Mesendoderm (in vitro differentiated cells): Measurements from ENCODE around the gene PRSS23.

ENCODE experiments used
- DNase-seq: peaks from one replicate; pipeline ENCODE4 v3.0.0; 2013
- H2AK5ac ChIP-seq: 2 replicates; pipeline ENCODE4 v1.6.1; 2013; ENCODE audit warnings: low read length, inconsistent platforms
- H2BK120ac ChIP-seq: 2 replicates; pipeline ENCODE4 v1.6.1; 2013; ENCODE audit warnings: low read depth, mild to moderate bottlenecking, low read length, moderate library complexity, mixed read lengths
- H2BK15ac ChIP-seq: replicated peaks from 2 replicates; pipeline ENCODE4 v1.6.1; 2013; ENCODE audit warnings: low read depth, mild to moderate bottlenecking, moderate library complexity
- H2BK5ac ChIP-seq: 2 replicates; pipeline ENCODE4 v1.6.1; 2013; ENCODE audit warnings: low read length, inconsistent platforms
- H3K18ac ChIP-seq: 2 replicates; pipeline ENCODE4 v1.6.1; 2013; ENCODE audit warnings: mild to moderate bottlenecking, low read length, mixed read lengths
- H3K23ac ChIP-seq: one replicate; pipeline ENCODE4 v1.6.1; 2013; ENCODE audit warnings: low read length
- H3K27ac ChIP-seq: 2 replicates; pipeline ENCODE4 v1.5.1; 2013; ENCODE audit warnings: low read depth, mild to moderate bottlenecking, inconsistent platforms, low read length, moderate library complexity
- H3K27me3 ChIP-seq: 2 replicates; pipeline ENCODE4 v1.6.1; 2013; ENCODE audit warnings: low read length, control low read depth, mild to moderate bottlenecking, inconsistent platforms; ENCODE audit not compliant: insufficient read depth, poor library complexity
- H3K36me3 ChIP-seq: 2 replicates; pipeline ENCODE4 v1.6.1; 2013; ENCODE audit warnings: low read length, inconsistent platforms; ENCODE audit not compliant: control insufficient read depth, insufficient read depth
- H3K4ac ChIP-seq: one replicate; pipeline ENCODE4 v1.6.1; 2013; ENCODE audit warnings: low read depth, mild to moderate bottlenecking, low read length, moderate library complexity
- H3K4me1 ChIP-seq: 2 replicates; pipeline ENCODE4 v1.6.1; 2013; ENCODE audit warnings: low read depth, low read length, inconsistent platforms; ENCODE audit not compliant: control insufficient read depth
- H3K4me2 ChIP-seq: 2 replicates; pipeline ENCODE4 v1.6.1; 2013; ENCODE audit warnings: low read length
- H3K4me3 ChIP-seq: 2 replicates; pipeline ENCODE4 v1.5.1; 2013; ENCODE audit warnings: mild to moderate bottlenecking, low read length
- H3K56ac ChIP-seq: one replicate; pipeline ENCODE4 v1.6.1; 2013; ENCODE audit warnings: low read length
- H3K79me1 ChIP-seq: 2 replicates; pipeline ENCODE4 v1.6.1; 2013; ENCODE audit warnings: low read length, inconsistent platforms
- H3K79me2 ChIP-seq: 2 replicates; pipeline ENCODE4 v1.6.1; 2013; ENCODE audit warnings: mild to moderate bottlenecking, low read length; ENCODE audit not compliant: control insufficient read depth, insufficient read depth
- H3K9ac ChIP-seq: 2 replicates; pipeline ENCODE4 v1.6.1; 2013; ENCODE audit warnings: low read length, inconsistent platforms
- H4K5ac ChIP-seq: one replicate; pipeline ENCODE4 v1.6.1; 2013; ENCODE audit warnings: low read length
- H4K8ac ChIP-seq: one replicate; pipeline ENCODE4 v1.6.1; 2013; ENCODE audit warnings: low read depth, mild to moderate bottlenecking, control low read depth, low read length, moderate library complexity
- WGBS: extraction: QIAGEN DNeasy Blood & Tissue Kit; methylation state at CpG from one replicate; pipeline ENCODE4 v1.1.7; 2013; ENCODE audit warnings: low lambda C conversion rate, missing lambda C conversion rate; ENCODE audit not compliant: insufficient coverage; ENCODE audit errors: extremely low coverage; 5-methylcytosine and 5-hydroxymethylcytosine counted together

PRSS23 gene

GRCh38 chr11:86790867-86791849, 9.2 kb upstream of the PRSS23 start:
- Histone ChIP-seq H3K9ac (no peak overlapping the region), H3K4me1 (no peaks in the 10 kb centered on the region), H2AK5ac (no peak overlapping the region), H2BK120ac (no peak overlapping the region), H3K27me3 (no peaks in the 10 kb centered on the region), H2BK5ac (no peak overlapping the region), H3K36me3 (no peaks in the 10 kb centered on the region), H3K18ac (no peak overlapping the region), H4K8ac (no peak overlapping the region), H3K4ac (no peak overlapping the region), H3K56ac (no peak overlapping the region), H2BK15ac (no peak overlapping the region), H3K4me3 (no peak overlapping the region), H3K27ac (no peak overlapping the region), H3K4me2 (no peak overlapping the region), H3K23ac (no peak overlapping the region), H4K5ac (no peak overlapping the region), H3K79me1 (no peaks in the 10 kb centered on the region), H3K79me2 (no peaks in the 10 kb centered on the region)
- no CpG with 5 or more reads among the region's 5 CpGs for WGBS
- no peak for DNase-seq

GRCh38 chr11:86792150-86792549, 8.2 kb upstream of the PRSS23 start:
- no peak overlapping the region for H3K4me2 ChIP-seq
- H2BK5ac ChIP-seq: no peak overlapping the region
- H3K9ac ChIP-seq: no peak overlapping the region
- no peak overlapping the region for H3K4ac ChIP-seq
- no peaks in the 10 kb centered on the region for H3K36me3 ChIP-seq
- H3K27me3 ChIP-seq: no peaks in the 10 kb centered on the region
- WGBS: no CpG with 5 or more reads among the region's 3 CpGs
- H3K18ac ChIP-seq: no peak overlapping the region
- DNase-seq: no peak
- peak overlapping the region; percentile 49 for H3K23ac ChIP-seq
- no peak overlapping the region for H3K27ac ChIP-seq
- H2BK15ac ChIP-seq: no peak overlapping the region
- H3K56ac ChIP-seq: no peak overlapping the region
- no peaks in the 10 kb centered on the region for H3K79me1 ChIP-seq
- H3K4me1 ChIP-seq: no peaks in the 10 kb centered on the region
- no peak overlapping the region for H2BK120ac ChIP-seq
- H3K4me3 ChIP-seq: no peak overlapping the region
- no peaks in the 10 kb centered on the region for H3K79me2 ChIP-seq
- H2AK5ac ChIP-seq: no peak overlapping the region
- no peak overlapping the region for H4K8ac ChIP-seq
- no peak overlapping the region for H4K5ac ChIP-seq

GRCh38 chr11:86793307-86793706, 7.0 kb upstream of the PRSS23 start:
- Histone ChIP-seq H3K27ac (no peak overlapping the region), H3K4me3 (no peak overlapping the region), H2BK15ac (no peak overlapping the region), H3K56ac (no peak overlapping the region), H3K9ac (no peak overlapping the region), H3K18ac (no peak overlapping the region), H3K27me3 (no peaks in the 10 kb centered on the region), H2BK5ac (no peak overlapping the region), H3K4ac (no peak overlapping the region), H3K36me3 (no peaks in the 10 kb centered on the region), H4K8ac (no peak overlapping the region), H3K79me1 (no peaks in the 10 kb centered on the region), H4K5ac (no peak overlapping the region), H3K4me2 (no peak overlapping the region), H3K4me1 (no peaks in the 10 kb centered on the region), H3K23ac (no peak overlapping the region), H2AK5ac (no peak overlapping the region), H3K79me2 (no peaks in the 10 kb centered on the region), H2BK120ac (no peak overlapping the region)
- WGBS: no CpG with 5 or more reads among the region's 1 CpG
- DNase-seq: no peak

- Histone ChIP-seq H3K27ac (no peak overlapping the region), H3K4me1 (peaks cover 3% of the 10 kb centered on the region), H2BK5ac (no peak overlapping the region), H2BK120ac (no peak overlapping the region), H3K23ac (no peak overlapping the region), H3K9ac (no peak overlapping the region), H3K4ac (no peak overlapping the region), H3K79me1 (no peaks in the 10 kb centered on the region), H3K18ac (no peak overlapping the region), H3K56ac (no peak overlapping the region), H3K27me3 (no peaks in the 10 kb centered on the region), H3K79me2 (no peaks in the 10 kb centered on the region), H4K5ac (no peak overlapping the region), H3K4me2 (no peak overlapping the region), H2BK15ac (no peak overlapping the region), H2AK5ac (no peak overlapping the region), H3K4me3 (no peak overlapping the region), H4K8ac (no peak overlapping the region), H3K36me3 (no peaks in the 10 kb centered on the region)
- DNase-seq: no peak
- WGBS: no CpG with 5 or more reads among the region's 2 CpGs
Observed at GRCh38 chr11:86795511-86795910, 4.8 kb upstream of the PRSS23 start.

- H4K5ac ChIP-seq: no peak overlapping the region
- H2BK5ac ChIP-seq: no peak overlapping the region
- H3K4me3 ChIP-seq: no peak overlapping the region
- no peak overlapping the region for H3K9ac ChIP-seq
- H3K23ac ChIP-seq: no peak overlapping the region
- no peak overlapping the region for H4K8ac ChIP-seq
- H2BK15ac ChIP-seq: no peak overlapping the region
- no peak overlapping the region for H2AK5ac ChIP-seq
- H3K79me1 ChIP-seq: no peaks in the 10 kb centered on the region
- H3K4me1 ChIP-seq: peaks cover 3% of the 10 kb centered on the region
- no peak overlapping the region for H3K27ac ChIP-seq
- no peaks in the 10 kb centered on the region for H3K79me2 ChIP-seq
- no peak overlapping the region for H3K4ac ChIP-seq
- no peak overlapping the region for H3K18ac ChIP-seq
- no peaks in the 10 kb centered on the region for H3K36me3 ChIP-seq
- no peak overlapping the region for H3K4me2 ChIP-seq
- H2BK120ac ChIP-seq: no peak overlapping the region
- H3K56ac ChIP-seq: no peak overlapping the region
- WGBS: no CpG with 5 or more reads among the region's 3 CpGs
- DNase-seq: no peak
- no peaks in the 10 kb centered on the region for H3K27me3 ChIP-seq
Observed at GRCh38 chr11:86795949-86796348, 4.4 kb upstream of the PRSS23 start.
